HepG2 (cell line): ENCODE data around the gene KLB. TPM values are rescaled to one million over a fixed set of nuclear protein-coding genes. Genes with fewer than 3 reads are reported as not detected.
A peak's percentile ranks its signal among the peaks of the same experiment; 100 is the strongest.

ENCODE experiments used
- ARID4A ChIP-seq: sonication (generic); formaldehyde crosslinking; IDR thresholded peaks from 2 replicates; pipeline ENCODE4 v1.5.0; 2020; ENCODE audit warnings: mild to moderate bottlenecking, missing genetic modification reagents, borderline replicate concordance
- GFI1 ChIP-seq: sonication (generic); formaldehyde crosslinking; IDR thresholded peaks from 2 replicates; pipeline ENCODE4 v1.5.0; 2020; ENCODE audit warnings: missing genetic modification reagents, mild to moderate bottlenecking, borderline replicate concordance
- JUND ChIP-seq: sonication (generic); formaldehyde crosslinking; IDR thresholded peaks from 2 replicates; pipeline ENCODE4 v1.8.0; 2022; ENCODE audit warnings: mild to moderate bottlenecking, missing genetic modification reagents
- KDM6A ChIP-seq: IDR thresholded peaks from 2 replicates; pipeline ENCODE4 v1.6.1; 2016; ENCODE audit warnings: low read depth
- NFE2L2 ChIP-seq: fragments of 150-350 bp; IDR thresholded peaks from 2 replicates; pipeline ENCODE4 v1.6.1; 2014; ENCODE audit warnings: low read length
- RXRA ChIP-seq: sonication (generic); formaldehyde crosslinking; IDR thresholded peaks from 2 replicates; pipeline ENCODE4 v1.5.1; 2020; ENCODE audit warnings: missing genetic modification reagents
- RXRB ChIP-seq: IDR thresholded peaks from 2 replicates; pipeline ENCODE4 v1.6.1; 2016; ENCODE audit warnings: borderline replicate concordance, missing genetic modification reagents, missing compliant biosample characterization
- SMC3 ChIP-seq: IDR thresholded peaks from 2 replicates; pipeline ENCODE4 v1.6.1; 2011; ENCODE audit warnings: low read length, improper control_type of control experiment
- TCF7 ChIP-seq: sonication (generic); IDR thresholded peaks from 2 replicates; pipeline ENCODE4 v1.6.1; 2016; ENCODE audit warnings: antibody characterized with exemption, low read depth
- TEAD3 ChIP-seq: optimal IDR thresholded peaks from 2 replicates; pipeline ENCODE3; 2016; ENCODE audit warnings: borderline replicate concordance
- THRA ChIP-seq: sonication (generic); formaldehyde crosslinking; IDR thresholded peaks from 2 replicates; pipeline ENCODE4 v1.4.0; 2020; ENCODE audit warnings: missing genetic modification reagents, borderline replicate concordance
- ZBED4 ChIP-seq: sonication (generic); formaldehyde crosslinking; IDR thresholded peaks from 2 replicates; pipeline ENCODE4 v1.4.0; 2020; ENCODE audit warnings: missing genetic modification reagents, borderline replicate concordance
- ZBTB39 ChIP-seq: sonication (generic); formaldehyde crosslinking; IDR thresholded peaks from 2 replicates; pipeline ENCODE4 v1.5.0; 2020; ENCODE audit warnings: missing genetic modification reagents
- polyA plus RNA-seq, 8 experiments: library from polyadenylated mRNA; depleted of rRNA in 3 of 8; stranded (reverse) in 7 of 8; unstranded in 1 of 8; fragments of >200 nt; fragmentation: Illumina TruSeq in 4 of 8; extraction: Trizol in 4 of 8; gene quantifications; 2 replicates each; pipeline versions ENCODE4 v1.2.1 to v1.2.3, GENCODE V29; 2011 to 2016; ENCODE audit warnings: low read depth in 4 of 8, missing spikeins in 1 of 8, mixed read lengths in 1 of 8; ENCODE audit not compliant: insufficient read depth in 1 of 8
- total RNA-seq, 5 experiments: library from RNA; depleted of rRNA; stranded (reverse); fragments of >200 nt; fragmentation: Illumina TruSeq; extraction: Trizol; gene quantifications; 2 replicates each; pipeline ENCODE4 v1.2.3, GENCODE V29; 2016; ENCODE audit warnings: low read depth in 1 of 5
- TF ChIP-seq, protein P1 (sequence below): sonication (generic); formaldehyde crosslinking; IDR thresholded peaks from 2 replicates; pipeline ENCODE4 v1.4.0; 2020; ENCODE audit warnings: missing genetic modification reagents

The KLB gene
- total and polyA plus RNA-seq, 2 of the 13 experiments (the other 11 are each of a cell fraction or from before 2014, with no cell fraction given) = 25.3 to 82.0 TPM

DNA sequence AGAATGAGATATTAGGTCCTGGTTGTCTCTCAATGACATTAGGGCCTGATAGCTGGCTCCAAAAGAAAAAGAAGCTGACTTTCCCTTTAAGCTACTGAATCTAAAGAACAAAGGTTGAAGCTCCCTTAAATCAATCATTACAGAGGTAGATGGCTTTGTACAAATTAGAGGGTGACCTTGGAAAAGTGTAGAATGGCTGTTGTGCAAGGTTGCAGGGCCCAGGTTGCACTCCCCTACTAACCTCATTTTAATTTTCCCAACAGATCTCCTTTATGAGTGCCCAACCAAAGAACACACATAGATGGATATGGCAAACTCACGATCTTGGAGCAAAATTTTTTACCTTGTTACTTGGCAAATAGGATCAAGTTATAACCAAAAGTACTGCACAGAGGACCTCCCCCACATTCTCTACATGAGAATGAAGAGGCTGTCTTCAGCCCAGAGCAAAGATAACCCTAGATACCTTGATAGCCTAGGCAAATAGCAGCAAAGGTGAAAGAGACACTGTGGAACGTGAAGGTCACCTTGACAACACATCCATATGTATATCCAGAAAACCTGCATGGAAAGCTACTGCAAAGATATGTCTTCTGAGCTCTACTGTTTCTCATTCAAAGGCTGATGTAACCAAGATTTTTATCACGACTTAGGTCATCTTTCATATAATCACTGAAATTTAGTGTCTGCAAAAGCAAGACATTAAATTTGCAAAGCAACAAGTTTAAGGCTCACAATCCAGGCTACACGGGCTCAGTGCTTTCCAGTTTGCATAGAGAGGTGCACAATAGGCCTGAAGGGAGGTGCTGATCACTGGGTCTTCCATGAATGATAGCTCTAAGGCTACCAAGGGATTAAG lies 23.0 kb downstream of the KLB start (continued):
- TF ChIP-seq ARID4A (CRISPR knock-in tag) (peak; percentile 51; the same call in 1 of the 2 replicates), ZBED4 (CRISPR knock-in tag) (no peak), SMC3 (peak; percentile 6; the same call in 1 of the 2 replicates), ZBTB39 (CRISPR knock-in tag) (no peak), THRA (CRISPR knock-in tag) (peak; percentile 59; the same call in 1 of the 2 replicates), RXRA (CRISPR knock-in tag) (peak; percentile 37; the same call in 1 of the 2 replicates), GFI1 (CRISPR knock-in tag) (peak; percentile 79; the same call in 1 of the 2 replicates), RXRB (CRISPR knock-in tag) (peak; percentile 38; the same call in 1 of the 2 replicates), TCF7 (peak; percentile 43; the same call in 1 of the 2 replicates), JUND (CRISPR knock-in tag) (no peak), KDM6A (CRISPR knock-in tag) (0 out of 2 replicates have a peak, but pooled peaks have one; percentile 50), NFE2L2 (no peak), TEAD3 (peak; percentile 73)
- TF ChIP-seq, protein P1, sequence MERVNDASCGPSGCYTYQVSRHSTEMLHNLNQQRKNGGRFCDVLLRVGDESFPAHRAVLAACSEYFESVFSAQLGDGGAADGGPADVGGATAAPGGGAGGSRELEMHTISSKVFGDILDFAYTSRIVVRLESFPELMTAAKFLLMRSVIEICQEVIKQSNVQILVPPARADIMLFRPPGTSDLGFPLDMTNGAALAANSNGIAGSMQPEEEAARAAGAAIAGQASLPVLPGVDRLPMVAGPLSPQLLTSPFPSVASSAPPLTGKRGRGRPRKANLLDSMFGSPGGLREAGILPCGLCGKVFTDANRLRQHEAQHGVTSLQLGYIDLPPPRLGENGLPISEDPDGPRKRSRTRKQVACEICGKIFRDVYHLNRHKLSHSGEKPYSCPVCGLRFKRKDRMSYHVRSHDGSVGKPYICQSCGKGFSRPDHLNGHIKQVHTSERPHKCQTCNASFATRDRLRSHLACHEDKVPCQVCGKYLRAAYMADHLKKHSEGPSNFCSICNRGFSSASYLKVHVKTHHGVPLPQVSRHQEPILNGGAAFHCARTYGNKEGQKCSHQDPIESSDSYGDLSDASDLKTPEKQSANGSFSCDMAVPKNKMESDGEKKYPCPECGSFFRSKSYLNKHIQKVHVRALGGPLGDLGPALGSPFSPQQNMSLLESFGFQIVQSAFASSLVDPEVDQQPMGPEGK = peak; percentile 65
